Body of pancreas (tissue), 4 donors: ENCODE data around the gene TIAM1.

Experiments used
- CTCF ChIP-seq, 7 experiments: fragments of 450-650 bp in 4 of 7; fragments of 200-600 bp in 3 of 7; sonication (generic) in 3 of 7; IDR thresholded peaks; one replicate each; pipeline ENCODE4 v1.5.1; 2016 to 2019; ENCODE audit warnings: antibody characterized with exemption in 7 of 7
- POLR2A ChIP-seq, 3 donors: fragments of 450-650 bp; IDR thresholded peaks; one replicate each; pipeline ENCODE4 v1.6.1; 2016; ENCODE audit warnings: antibody characterized with exemption in 3 of 3, mild to moderate bottlenecking in 2 of 3

- TF ChIP-seq CTCF (IDR thresholded peaks at IDR 0.05) (no peak), POLR2A (IDR thresholded peaks at IDR 0.05) (no peak)
Measured at GRCh38 chr21:31140676-31141075, 203.4 kb downstream of the TIAM1 start.
